Neuronal stem cell (in vitro differentiated cells): Measurements from ENCODE around the gene ADGRG3.
A peak's percentile ranks its signal among the peaks of the same experiment; 100 is the strongest.
"Not testable (repeated sequence)": the region's sequence is repeated elsewhere in the genome, so short reads cannot be mapped to it uniquely, and the experiment has no call there.

Source experiments
- DNase-seq: peaks from one replicate; pipeline ENCODE4 v3.0.0-alpha.2; 2013; ENCODE audit warnings: low spot score
- H2AFZ ChIP-seq: one replicate; pipeline ENCODE4 v1.6.1; 2013; ENCODE audit warnings: mild to moderate bottlenecking, low read length, inconsistent platforms
- H2AK5ac ChIP-seq: 2 replicates; pipeline ENCODE4 v1.6.1; 2013; ENCODE audit warnings: low read depth, mild to moderate bottlenecking, inconsistent platforms, low read length, moderate library complexity, mixed read lengths
- H2BK120ac ChIP-seq: 2 replicates; pipeline ENCODE4 v1.6.1; 2013; ENCODE audit warnings: low read depth, mild to moderate bottlenecking, inconsistent platforms, low read length, moderate library complexity, mixed read lengths
- H2BK12ac ChIP-seq: one replicate; pipeline ENCODE4 v1.6.1; 2013; ENCODE audit warnings: low read length, inconsistent platforms
- H2BK15ac ChIP-seq: 2 replicates; pipeline ENCODE4 v1.6.1; 2013; ENCODE audit warnings: mild to moderate bottlenecking, low read length, inconsistent platforms, mixed read lengths
- H2BK5ac ChIP-seq: one replicate; pipeline ENCODE4 v1.6.1; 2013; ENCODE audit warnings: inconsistent platforms, mild to moderate bottlenecking, low read length, moderate library complexity
- H3K14ac ChIP-seq: one replicate; pipeline ENCODE4 v1.6.1; 2013; ENCODE audit warnings: low read length, inconsistent platforms
- H3K18ac ChIP-seq: 2 replicates; pipeline ENCODE4 v1.6.1; 2013; ENCODE audit warnings: low read length, inconsistent platforms
- H3K23ac ChIP-seq: 2 replicates; pipeline ENCODE4 v1.6.1; 2013; ENCODE audit warnings: low read depth, mild to moderate bottlenecking, mixed read lengths, low read length, inconsistent platforms; ENCODE audit not compliant: poor library complexity
- H3K27ac ChIP-seq: replicated peaks from 3 replicates; pipeline ENCODE4 v1.5.1; 2013; ENCODE audit warnings: low read length, inconsistent platforms
- H3K27me3 ChIP-seq, 3 experiments: 2 replicates each; pipeline ENCODE4 v1.6.1; 2013; ENCODE audit warnings: low read length in 3 of 3, mild to moderate bottlenecking in 2 of 3, inconsistent platforms in 1 of 3, low read depth in 1 of 3, mixed read lengths in 1 of 3, moderate library complexity in 1 of 3; ENCODE audit not compliant: control insufficient read depth in 3 of 3, insufficient read depth in 3 of 3
- H3K36me3 ChIP-seq, 2 donors: replicated peaks in 1 of 2; 2 replicates each; pipeline ENCODE4 v1.6.1; 2013; ENCODE audit warnings: low read length in 2 of 2; ENCODE audit not compliant: control insufficient read depth in 2 of 2, insufficient read depth in 2 of 2
- H3K4ac ChIP-seq: 2 replicates; pipeline ENCODE4 v1.6.1; 2013; ENCODE audit warnings: inconsistent platforms, mild to moderate bottlenecking, low read length, moderate library complexity
- H3K4me1 ChIP-seq, 2 donors: 1 replicate in 1 of 2; 2 replicates in 1 of 2; pipeline ENCODE4 v1.6.1; 2013; ENCODE audit warnings: low read length in 2 of 2, low read depth in 1 of 2; ENCODE audit not compliant: control insufficient read depth in 2 of 2, insufficient read depth in 1 of 2
- H3K4me2 ChIP-seq: one replicate; pipeline ENCODE4 v1.6.1; 2013; ENCODE audit warnings: mild to moderate bottlenecking, low read length, inconsistent platforms; ENCODE audit not compliant: insufficient read depth, poor library complexity, severe bottlenecking
- H3K4me3 ChIP-seq, 2 donors: 2 replicates each; pipeline ENCODE4 v1.5.1; 2013; ENCODE audit warnings: low read length in 2 of 2, mild to moderate bottlenecking in 2 of 2, inconsistent platforms in 1 of 2, moderate library complexity in 1 of 2
- H3K79me1 ChIP-seq: one replicate; pipeline ENCODE4 v1.6.1; 2013; ENCODE audit warnings: low read depth, mild to moderate bottlenecking, inconsistent platforms, low read length, moderate library complexity
- H3K9ac ChIP-seq: one replicate; pipeline ENCODE4 v1.6.1; 2013; ENCODE audit warnings: mild to moderate bottlenecking, low read depth, low read length, inconsistent platforms; ENCODE audit not compliant: poor library complexity
- H3K9me3 ChIP-seq, 2 donors: replicated peaks in 1 of 2; 2 replicates each; pipeline versions ENCODE3 to v1.6.1; 2013; ENCODE audit warnings: low read length in 2 of 2, mild to moderate bottlenecking in 2 of 2, inconsistent platforms in 1 of 2, low read depth in 1 of 2, mixed read lengths in 1 of 2, moderate library complexity in 1 of 2; ENCODE audit not compliant: control insufficient read depth in 2 of 2, insufficient read depth in 1 of 2
- H4K8ac ChIP-seq: one replicate; pipeline ENCODE4 v1.6.1; 2013; ENCODE audit warnings: low read depth, mild to moderate bottlenecking, inconsistent platforms, low read length, moderate library complexity
- H4K91ac ChIP-seq: one replicate; pipeline ENCODE4 v1.6.1; 2013; ENCODE audit warnings: low read length, low read depth, mild to moderate bottlenecking, inconsistent platforms; ENCODE audit not compliant: poor library complexity
- WGBS, 2 donors: extraction: QIAGEN DNeasy Blood & Tissue Kit; methylation state at CpG; one replicate each; pipeline ENCODE4 v1.1.7; 2013; ENCODE audit warnings: missing lambda C conversion rate in 2 of 2, mixed read lengths in 1 of 2; ENCODE audit not compliant: insufficient read length in 2 of 2, insufficient replicate concordance in 1 of 2; ENCODE audit errors: extremely low coverage in 2 of 2; 5-methylcytosine and 5-hydroxymethylcytosine counted together

ADGRG3 gene

DNA sequence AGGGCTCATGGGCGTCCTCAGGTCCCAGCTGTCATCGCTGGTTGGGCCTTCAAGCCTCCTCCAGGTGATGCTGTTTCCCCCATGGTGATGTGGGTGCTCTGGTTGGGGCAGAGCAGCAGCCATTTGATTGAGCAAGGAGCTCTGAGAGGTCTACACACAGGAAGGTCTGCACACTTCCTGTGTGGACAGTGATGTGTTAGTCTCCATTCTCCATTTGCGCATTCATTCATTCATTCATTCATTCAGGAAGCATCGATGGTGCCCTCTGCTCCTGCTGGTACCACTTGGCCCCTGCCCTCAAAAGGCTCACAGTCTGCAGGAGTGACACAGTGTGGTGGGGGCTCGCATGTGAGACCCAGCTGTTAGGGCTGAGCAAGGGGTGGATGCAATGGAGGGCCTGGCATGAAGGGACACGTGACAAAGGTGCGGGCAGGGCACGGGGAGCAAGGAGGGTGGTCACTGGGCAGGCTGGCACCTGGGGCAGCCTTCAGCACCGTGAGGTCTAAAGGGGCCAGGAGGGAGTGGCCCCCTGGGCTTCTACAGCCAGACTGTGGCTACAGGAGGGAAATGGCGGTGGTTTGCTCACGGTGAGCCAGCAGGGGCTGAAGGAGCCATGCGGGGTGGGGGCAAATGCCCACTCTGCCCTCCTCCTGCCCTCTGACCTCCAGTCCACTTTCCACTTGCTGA lies 1.5 kb downstream of the ADGRG3 start:
- H2BK12ac ChIP-seq: no peak overlapping the region
- H3K18ac ChIP-seq: peak overlapping the region; percentile 51
- H3K27ac ChIP-seq: no peak overlapping the region
- no peak overlapping the region for H2BK15ac ChIP-seq
- H2BK120ac ChIP-seq: no peak overlapping the region
- peak overlapping the region in 1 of 2 donors; percentile 19 for H3K4me3 ChIP-seq
- no peaks in the 10 kb centered on the region for H3K79me1 ChIP-seq
- H3K36me3 ChIP-seq: peaks cover under 1 to 5% of the 10 kb centered on the region in 2 donors
- no peaks in the 10 kb centered on the region for H3K9me3 ChIP-seq
- H3K27me3 ChIP-seq: peaks cover 0 to 16% (median 0%) of the 10 kb centered on the region in 3 experiments
- no peak for DNase-seq
- no peak overlapping the region for H4K91ac ChIP-seq
- no peak overlapping the region for H2AK5ac ChIP-seq
- H3K4me2 ChIP-seq: no peak overlapping the region
- H3K4me1 ChIP-seq: peaks cover 3 to 6% of the 10 kb centered on the region in 2 donors
- H3K14ac ChIP-seq: no peak overlapping the region
- WGBS, 2 donors: no CpG with 5 or more reads among the region's 12 CpGs
- H2AFZ ChIP-seq: peak overlapping the region; percentile 16
- H2BK5ac ChIP-seq: no peak overlapping the region
- H3K9ac ChIP-seq: no peak overlapping the region
- H4K8ac ChIP-seq: no peak overlapping the region
- H3K23ac ChIP-seq: no peak overlapping the region
- no peak overlapping the region for H3K4ac ChIP-seq

DNA sequence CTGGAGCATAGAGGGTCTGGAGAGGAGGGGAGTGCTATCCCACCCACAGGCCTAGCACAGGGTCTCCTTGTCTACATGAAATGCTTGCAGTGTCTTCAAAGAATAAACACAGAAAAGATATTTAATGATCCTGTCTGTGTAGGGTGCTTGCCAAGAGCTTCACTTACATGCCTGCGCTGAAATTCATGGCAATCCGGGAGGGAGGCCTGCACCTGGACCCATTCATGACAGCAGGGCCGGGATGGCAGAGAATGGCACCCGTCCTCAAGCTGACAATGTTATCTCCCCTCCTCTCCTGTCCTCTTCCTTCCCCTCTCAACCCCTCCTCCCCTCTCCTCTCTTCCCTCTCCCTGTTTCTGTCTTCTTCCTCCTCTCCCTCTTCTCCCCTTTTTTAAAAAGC lies 2.1 kb downstream of the ADGRG3 start:
- Histone ChIP-seq H3K18ac (peak overlapping the region; percentile 51), H2BK5ac (no peak overlapping the region), H3K4me2 (no peak overlapping the region), H3K27me3 (peaks cover 0 to 16% (median 0%) of the 10 kb centered on the region in 3 experiments), H2AFZ (peak overlapping the region; percentile 16), H2AK5ac (no peak overlapping the region), H3K36me3 (no peaks in the 10 kb centered on the region), H2BK12ac (no peak overlapping the region), H2BK120ac (no peak overlapping the region), H3K4ac (no peak overlapping the region), H3K23ac (no peak overlapping the region), H3K27ac (no peak overlapping the region), H3K79me1 (no peaks in the 10 kb centered on the region), H3K9ac (no peak overlapping the region), H2BK15ac (no peak overlapping the region), H4K91ac (no peak overlapping the region), H3K4me3 (no peak overlapping the region), H3K9me3 (no peaks in the 10 kb centered on the region), H3K4me1 (peaks cover 3 to 6% of the 10 kb centered on the region in 2 donors), H3K14ac (no peak overlapping the region), H4K8ac (no peak overlapping the region)
- WGBS, 2 donors: no CpG with 5 or more reads among the region's 4 CpGs
- no peak for DNase-seq

DNA sequence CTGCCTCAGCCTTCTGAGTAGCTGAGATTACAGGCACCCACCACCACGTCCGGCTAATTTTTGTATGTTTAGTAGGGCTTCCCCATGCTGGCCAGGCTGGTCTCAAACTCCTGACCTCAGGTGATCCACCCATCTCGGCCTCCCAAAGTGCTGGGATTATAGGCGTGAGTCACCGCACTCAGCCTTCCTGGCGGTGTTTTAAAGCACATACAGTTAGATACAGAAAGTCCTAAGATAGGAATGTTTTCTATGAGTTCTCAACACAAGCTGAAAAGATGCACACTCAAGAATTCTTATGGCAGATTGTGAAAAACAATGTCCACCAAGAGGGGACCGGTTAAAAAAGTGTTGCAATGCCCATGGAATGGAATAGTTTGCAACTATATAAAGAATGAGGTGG lies 3.3 kb downstream of the ADGRG3 start:
- not testable (repeated sequence) for H2BK15ac ChIP-seq, H3K9ac ChIP-seq, H3K4me3 ChIP-seq, H2AFZ ChIP-seq, H4K8ac ChIP-seq, H2AK5ac ChIP-seq, H3K79me1 ChIP-seq, H3K4ac ChIP-seq, H3K23ac ChIP-seq, H3K4me2 ChIP-seq, H2BK12ac ChIP-seq, H3K14ac ChIP-seq, H2BK5ac ChIP-seq, H3K18ac ChIP-seq, H3K36me3 ChIP-seq, H3K27ac ChIP-seq, H4K91ac ChIP-seq, H2BK120ac ChIP-seq, DNase-seq, H3K9me3 ChIP-seq
- H3K4me1 ChIP-seq: peaks cover 11% of the 10 kb centered on the region in 2 donors
- peaks cover 0 to 16% (median 0%) of the 10 kb centered on the region in 3 experiments for H3K27me3 ChIP-seq
- no CpG with 5 or more reads among the region's 7 CpGs for WGBS, 2 donors

DNA sequence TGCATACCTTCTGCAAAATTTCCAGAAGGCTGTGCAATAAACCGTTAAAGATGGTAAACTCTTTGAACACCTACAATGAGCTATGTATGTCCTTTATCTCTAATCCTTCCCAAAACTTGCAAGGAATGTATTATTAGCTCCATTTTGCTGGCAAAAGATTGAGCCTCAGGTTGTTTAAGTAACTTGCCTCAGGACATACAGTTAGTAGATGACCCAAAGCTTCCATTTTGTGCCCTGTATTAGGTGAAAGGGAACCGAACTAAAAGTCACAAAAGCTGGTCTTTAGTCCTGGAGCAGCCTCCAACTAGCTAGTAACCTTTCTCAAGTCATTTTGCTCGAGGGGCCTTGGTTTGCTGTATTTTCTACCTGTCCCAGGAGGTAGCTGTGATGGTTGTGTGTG lies 4.3 kb downstream of the ADGRG3 start:
- H3K4me3 ChIP-seq: no peak overlapping the region
- no peak overlapping the region for H2BK5ac ChIP-seq
- no peak overlapping the region for H2BK120ac ChIP-seq
- no peak overlapping the region for H4K91ac ChIP-seq
- H3K4me1 ChIP-seq: peaks cover 11 to 14% of the 10 kb centered on the region in 2 donors
- H2BK15ac ChIP-seq: no peak overlapping the region
- H3K4ac ChIP-seq: no peak overlapping the region
- H4K8ac ChIP-seq: no peak overlapping the region
- no peak overlapping the region for H3K18ac ChIP-seq
- no peak overlapping the region for H3K14ac ChIP-seq
- no peak overlapping the region for H3K9ac ChIP-seq
- H3K4me2 ChIP-seq: no peak overlapping the region
- no CpG with 5 or more reads among the region's 3 CpGs for WGBS, 2 donors
- H2AK5ac ChIP-seq: no peak overlapping the region
- H2AFZ ChIP-seq: no peak overlapping the region
- peaks cover 0 to 16% (median 0%) of the 10 kb centered on the region in 3 experiments for H3K27me3 ChIP-seq
- H3K27ac ChIP-seq: no peak overlapping the region
- H3K23ac ChIP-seq: no peak overlapping the region
- DNase-seq: no peak
- no peaks in the 10 kb centered on the region for H3K9me3 ChIP-seq
- no peaks in the 10 kb centered on the region for H3K36me3 ChIP-seq
- H3K79me1 ChIP-seq: no peaks in the 10 kb centered on the region
- no peak overlapping the region for H2BK12ac ChIP-seq
